ENCODE data around the gene TTC9B.

TTC9B gene

GRCh38 chr19:40217934-40218890 lies at the start of gene TTC9B:
Gene TTC9B (minus strand): TSS chr19:40218384. CDS start chr19:40218381, 3 bp downstream.
- no peak for DNase-seq (ENCODE audit: low spot score)

- DNase-seq (ENCODE audit: low spot score), result no peak
Observed at GRCh38 chr19:40267601-40267997, 49.4 kb upstream of the TTC9B start.

GRCh38 chr19:40266912-40267600 lies 48.9 kb upstream of the TTC9B start:
- no peak for DNase-seq (ENCODE audit: low spot score)

GRCh38 chr19:40266119-40266518 lies 47.9 kb upstream of the TTC9B start:
- no peak for DNase-seq (ENCODE audit: low spot score)

GRCh38 chr19:40265763-40266099 lies 47.5 kb upstream of the TTC9B start:
- DNase-seq (ENCODE audit: low spot score), result no peak

GRCh38 chr19:40265055-40265762 lies 47.0 kb upstream of the TTC9B start:
- DNase-seq (ENCODE audit: low spot score), result no peak

- DNase-seq (ENCODE audit: low spot score), result no peak
Observed at GRCh38 chr19:40264314-40265054, 46.3 kb upstream of the TTC9B start.

GRCh38 chr19:40263440-40264313 lies 45.5 kb upstream of the TTC9B start:
- DNase-seq (ENCODE audit: low spot score), result no peak

- no peak for DNase-seq (ENCODE audit: low spot score)
Observed at GRCh38 chr19:40262422-40262821, 44.2 kb upstream of the TTC9B start.

- DNase-seq (ENCODE audit: low spot score), result no peak
Observed at GRCh38 chr19:40261631-40262030, 43.4 kb upstream of the TTC9B start.

- DNase-seq (ENCODE audit: low spot score), result no peak
Observed at GRCh38 chr19:40257096-40257517, 38.9 kb upstream of the TTC9B start.

GRCh38 chr19:40256512-40256911 lies 38.3 kb upstream of the TTC9B start:
- no peak for DNase-seq (ENCODE audit: low spot score)

GRCh38 chr19:40255619-40256166 lies 37.5 kb upstream of the TTC9B start:
- no peak for DNase-seq (ENCODE audit: low spot score)

GRCh38 chr19:40254714-40255418 lies 36.7 kb upstream of the TTC9B start:
- no peak for DNase-seq (ENCODE audit: low spot score)

- no peak for DNase-seq (ENCODE audit: low spot score)
Observed at GRCh38 chr19:40253611-40254092, 35.5 kb upstream of the TTC9B start.

- DNase-seq (ENCODE audit: low spot score), result no peak
Observed at GRCh38 chr19:40252395-40252794, 34.2 kb upstream of the TTC9B start.

- no peak for DNase-seq (ENCODE audit: low spot score)
Observed at GRCh38 chr19:40251991-40252390, 33.8 kb upstream of the TTC9B start.

GRCh38 chr19:40251244-40251643 lies 33.1 kb upstream of the TTC9B start:
- no peak for DNase-seq (ENCODE audit: low spot score)

- no peak for DNase-seq (ENCODE audit: low spot score)
Observed at GRCh38 chr19:40249781-40250180, 31.6 kb upstream of the TTC9B start.

- no peak for DNase-seq (ENCODE audit: low spot score)
Observed at GRCh38 chr19:40249201-40249600, 31.0 kb upstream of the TTC9B start.

Measured in SW480 (cell line).